ENCODE measurements around the gene PRDM16.

The PRDM16 gene

GRCh38 chr1:3141129-3141528, 72.1 kb downstream of the PRDM16 start:
- no peak for DNase-seq (ENCODE audit: low read depth in 2 of 2)

DNA sequence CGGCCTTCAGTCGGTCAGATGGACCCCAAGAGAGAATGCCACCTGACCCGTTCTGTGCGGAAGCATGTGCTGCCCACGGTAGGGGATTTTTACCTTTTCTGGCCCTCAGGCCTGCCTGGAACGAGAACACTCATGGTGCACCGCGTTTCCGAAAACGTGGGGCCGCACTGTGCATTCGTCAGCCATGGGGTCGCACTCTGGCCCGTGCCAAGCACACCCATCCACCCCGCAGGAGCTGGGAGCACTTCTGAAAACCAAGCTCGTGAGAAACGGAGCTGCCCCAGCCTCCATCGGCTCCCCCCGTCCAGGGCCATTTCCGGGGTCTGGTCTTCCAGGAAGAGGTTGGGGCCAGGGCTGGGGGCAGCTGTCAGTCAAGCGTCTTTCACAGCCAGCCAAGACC, 72.8 kb downstream of the PRDM16 start:
- no peak for DNase-seq (ENCODE audit: low read depth in 2 of 2)

DNA sequence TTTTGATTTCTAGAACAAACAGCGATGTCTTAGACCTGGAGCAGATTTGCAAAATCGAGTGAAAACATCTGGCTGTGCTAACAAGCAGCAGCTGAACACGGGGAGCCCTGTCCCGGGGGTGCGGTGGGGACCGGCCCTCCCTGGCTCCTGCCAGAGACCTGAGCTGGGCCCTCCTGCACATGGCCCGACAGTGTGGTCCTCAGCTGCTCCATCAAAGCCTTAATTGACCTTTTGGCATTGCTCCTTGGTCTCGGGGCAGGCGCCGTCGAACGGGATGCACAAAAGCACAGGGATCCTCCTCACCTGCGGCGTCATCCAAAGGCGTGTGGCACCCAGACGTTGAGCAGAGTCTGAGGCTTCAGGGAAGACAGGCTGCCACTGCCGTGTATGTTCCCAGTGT, 73.2 kb downstream of the PRDM16 start:
- DNase-seq (ENCODE audit: low read depth in 2 of 2): no peak

GRCh38 chr1:3142751-3143150, 73.7 kb downstream of the PRDM16 start:
- no peak for DNase-seq (ENCODE audit: low read depth in 2 of 2)

DNA sequence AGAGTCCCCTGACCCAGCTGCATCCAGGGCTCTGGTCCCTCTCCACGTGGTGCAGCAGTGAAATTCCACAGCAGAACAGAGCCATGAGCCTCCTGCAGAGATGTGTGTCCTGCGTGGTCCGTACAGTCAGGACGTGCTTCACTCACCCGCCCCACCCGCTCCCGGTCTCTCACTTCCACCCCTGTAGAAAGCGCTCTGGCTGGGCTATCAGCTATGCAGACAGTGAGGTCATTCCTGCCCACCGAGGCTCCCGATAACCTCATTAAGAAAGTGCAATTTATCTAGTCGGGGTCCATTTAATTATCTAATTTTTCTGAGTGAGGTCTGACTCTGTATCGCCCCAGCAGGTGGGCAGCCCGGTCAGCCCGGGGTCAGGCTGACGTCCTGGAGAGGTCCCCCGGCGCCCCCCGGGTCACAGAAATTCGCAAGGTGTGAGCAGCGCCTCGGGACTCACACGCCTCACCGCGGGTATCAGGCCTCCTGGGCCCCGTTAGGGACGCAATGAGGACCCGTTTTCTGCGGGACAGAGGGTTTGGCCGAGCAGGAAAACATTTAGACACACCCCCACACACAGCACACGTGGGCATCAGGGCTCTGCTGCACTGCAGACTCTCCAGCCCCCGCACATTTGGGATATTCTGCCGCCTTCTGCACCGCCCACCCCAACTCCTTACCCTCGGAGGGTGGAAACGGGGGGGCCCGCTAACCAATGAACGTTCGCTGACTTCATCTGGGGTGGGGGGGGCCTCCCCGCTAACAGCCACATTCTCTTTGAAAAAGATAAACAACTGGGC, 76.7 kb downstream of the PRDM16 start:
- DNase-seq (ENCODE audit: low read depth in 2 of 2): no peak

- DNase-seq (ENCODE audit: low read depth in 2 of 2): no peak
These were observed 77.5 kb downstream of the PRDM16 start for GRCh38 chr1:3146458-3146857.

GRCh38 chr1:3146907-3147306, 77.9 kb downstream of the PRDM16 start:
- DNase-seq (ENCODE audit: low read depth in 2 of 2): no peak

GRCh38 chr1:3148171-3148570, 79.2 kb downstream of the PRDM16 start:
- DNase-seq (ENCODE audit: low read depth in 2 of 2): no peak

DNA sequence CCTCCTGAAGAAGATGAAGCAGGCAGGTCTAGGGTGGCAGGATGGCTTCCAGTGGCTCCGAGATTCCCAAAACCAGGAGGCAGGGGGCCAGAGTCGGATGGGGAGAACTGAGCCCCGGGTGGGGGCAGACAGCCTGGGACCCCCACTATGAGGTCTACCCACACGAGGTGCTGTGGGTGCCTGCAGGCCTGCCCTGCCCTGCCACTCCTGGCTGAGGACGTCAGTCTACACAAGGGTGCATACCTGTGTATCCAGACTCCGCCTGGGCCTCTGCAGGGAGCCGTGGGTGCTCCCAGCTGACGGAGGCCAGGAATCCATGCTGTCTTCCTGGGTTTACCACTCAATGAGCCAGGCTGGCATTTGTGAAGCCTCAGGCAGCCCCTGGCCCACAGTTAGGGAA, 80.3 kb downstream of the PRDM16 start:
- DNase-seq (ENCODE audit: low read depth in 2 of 2): no peak

GRCh38 chr1:3151456-3151855, 82.5 kb downstream of the PRDM16 start:
- DNase-seq (ENCODE audit: low read depth in 2 of 2): no peak

DNA sequence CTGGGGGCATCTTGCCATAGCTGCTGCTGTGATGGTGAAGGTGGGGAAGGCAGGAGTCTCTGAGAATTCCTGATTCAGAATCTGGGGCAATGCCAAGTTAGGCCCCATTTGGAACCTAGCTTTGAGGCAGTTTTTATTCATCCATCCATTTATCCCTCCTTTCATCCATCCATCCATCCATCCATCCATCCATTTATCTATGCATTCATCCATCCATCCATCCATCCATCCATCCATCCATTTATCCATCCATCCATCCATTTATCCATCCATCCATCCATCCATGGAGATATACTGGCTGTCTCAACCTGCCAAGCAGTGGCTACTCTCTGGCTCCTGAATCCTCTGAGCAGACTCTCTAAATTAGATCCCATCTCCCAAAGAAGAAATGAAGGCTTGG, 83.1 kb downstream of the PRDM16 start:
- DNase-seq (ENCODE audit: low read depth in 2 of 2): no peak

DNA sequence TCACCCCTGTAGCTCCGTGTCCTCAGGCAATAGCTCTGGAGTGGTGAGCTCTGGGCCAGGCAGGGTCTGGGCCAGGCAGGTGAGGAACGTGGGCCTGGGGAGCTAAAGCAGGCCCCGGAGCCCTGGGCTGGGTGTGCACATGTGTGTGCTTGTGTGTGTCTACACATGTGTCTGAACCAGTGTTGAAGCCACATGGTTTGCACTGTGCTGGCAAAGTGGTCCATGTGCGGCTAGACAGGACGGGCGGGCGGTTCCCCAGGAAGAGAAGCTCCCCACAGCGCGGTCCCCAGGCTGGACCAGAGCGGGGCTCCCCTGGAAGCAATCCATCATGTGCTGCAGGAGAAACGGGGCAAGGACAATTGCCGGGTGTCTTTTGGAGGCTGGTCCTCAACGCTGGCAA, 84.2 kb downstream of the PRDM16 start:
- no peak for DNase-seq (ENCODE audit: low read depth in 2 of 2)

DNA sequence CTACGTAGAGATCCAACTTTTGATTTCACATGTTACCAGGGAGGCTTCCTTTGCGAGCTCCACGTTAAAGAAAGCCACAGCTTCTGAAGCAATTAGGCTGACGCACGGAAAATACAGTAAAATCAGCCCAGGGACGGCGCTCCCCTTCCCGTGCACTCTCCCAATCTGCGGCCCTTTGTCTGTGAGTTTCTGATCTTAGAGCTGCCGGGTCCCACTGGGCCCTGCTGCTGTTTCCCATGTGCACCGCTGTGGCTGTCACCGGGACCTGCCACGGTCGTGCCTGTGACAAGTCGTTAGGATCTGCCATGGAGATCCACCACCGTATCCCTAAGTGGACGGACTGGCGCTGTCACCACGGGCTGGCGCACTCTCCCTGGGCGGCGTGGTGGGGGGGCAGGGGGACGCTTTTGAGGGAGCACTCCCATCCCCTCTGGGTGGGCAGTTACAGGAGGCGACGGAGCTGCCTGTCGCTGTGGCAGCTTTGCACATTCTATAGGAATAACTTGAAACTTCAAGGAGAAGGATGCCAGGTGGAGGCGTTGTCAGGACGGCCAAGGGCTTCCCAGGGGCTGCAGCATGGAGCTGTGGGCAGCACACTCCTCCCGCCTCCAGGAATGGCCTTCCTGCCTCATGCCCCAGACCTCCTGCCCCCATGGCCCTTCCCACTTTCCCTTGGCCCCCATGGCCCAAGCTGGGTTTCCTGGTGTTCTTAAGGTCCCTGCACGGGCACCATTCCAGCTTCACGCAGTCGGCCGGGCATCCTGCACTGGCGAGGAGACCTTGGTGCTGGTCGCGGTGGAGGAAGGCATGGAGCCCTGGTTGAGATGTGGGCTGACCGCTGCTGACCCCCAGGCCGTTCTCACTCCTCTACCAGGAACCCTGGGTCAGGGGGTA, 85.1 kb downstream of the PRDM16 start:
- DNase-seq (ENCODE audit: low read depth in 2 of 2): no peak

DNA sequence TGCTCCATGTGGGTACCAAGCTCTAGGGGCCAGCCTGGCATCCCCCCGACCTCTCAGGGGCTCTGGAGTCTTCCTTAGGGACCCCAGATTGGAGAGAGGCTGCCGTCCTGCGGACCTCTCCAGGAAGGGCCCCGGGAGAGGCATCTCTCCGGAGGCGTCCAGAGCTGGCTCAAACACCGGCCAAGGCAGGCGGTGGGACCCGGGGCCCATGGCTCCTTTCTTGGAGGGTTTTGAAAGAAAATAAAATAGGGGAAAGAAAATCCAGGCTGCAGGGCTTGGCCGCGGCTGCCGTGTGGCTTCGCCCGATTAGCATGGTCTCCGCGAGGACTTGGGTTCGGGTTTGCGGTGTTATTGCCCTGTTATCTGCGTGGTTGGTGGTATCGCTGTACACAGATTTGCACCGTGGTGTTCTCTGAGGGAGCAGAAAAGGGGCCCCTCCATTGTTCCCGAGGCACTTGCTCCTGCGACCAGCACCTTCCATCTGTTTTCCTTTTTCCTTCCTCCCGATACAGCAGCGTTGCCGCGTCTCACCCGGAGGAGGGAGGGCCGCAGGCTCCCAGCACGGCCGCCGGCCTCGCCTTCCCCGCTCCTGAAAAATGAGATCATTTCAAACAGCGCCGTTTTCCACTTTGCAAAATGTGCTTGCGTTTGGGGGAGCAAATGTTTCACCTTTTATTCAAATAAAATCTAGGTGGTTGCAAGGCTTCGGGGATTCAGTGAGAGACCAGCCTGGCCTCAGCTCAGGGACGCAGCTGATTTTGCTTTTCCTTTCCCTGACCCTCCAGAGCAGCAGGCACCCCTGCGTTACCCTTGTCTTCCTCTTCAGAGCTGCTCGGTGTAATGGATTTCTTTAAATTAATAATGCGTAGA, 86.3 kb downstream of the PRDM16 start:
- no peak for DNase-seq (ENCODE audit: low read depth in 2 of 2)

DNA sequence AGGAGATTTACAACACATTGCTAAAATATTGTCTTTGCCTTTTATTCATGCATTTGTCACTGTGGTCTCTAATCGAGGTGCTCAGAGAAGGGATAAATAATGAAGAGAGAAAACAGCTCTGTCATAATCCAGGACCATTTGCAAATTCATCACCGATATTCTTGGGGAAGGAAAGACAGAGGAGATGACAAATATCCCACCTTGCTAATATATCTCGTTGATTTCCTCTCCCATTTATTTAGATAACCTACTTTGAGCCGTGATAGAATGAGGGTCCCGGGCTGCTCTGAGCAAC, 86.9 kb downstream of the PRDM16 start:
- no peak for DNase-seq (ENCODE audit: low read depth in 2 of 2)

DNA sequence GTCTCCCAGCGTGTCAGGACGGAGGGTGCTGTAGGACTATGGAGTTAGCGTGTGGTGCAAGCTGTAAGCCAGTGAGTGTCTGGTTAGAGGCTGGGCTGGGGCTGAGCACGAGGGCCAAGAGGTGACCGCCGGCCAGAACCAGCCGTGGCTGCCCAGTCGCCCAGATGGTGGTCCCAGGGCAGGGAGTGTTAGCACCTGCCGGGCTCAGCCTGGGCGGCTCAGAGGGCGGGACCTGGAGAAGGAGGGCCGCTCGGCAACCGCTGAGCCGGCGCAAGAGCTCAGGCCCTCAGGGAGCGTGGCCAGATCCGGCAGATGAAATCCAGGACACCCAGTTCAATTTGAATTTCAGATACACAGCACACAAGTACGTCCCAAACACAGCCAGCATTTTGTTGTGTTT, 87.9 kb downstream of the PRDM16 start:
- no peak for DNase-seq (ENCODE audit: low read depth in 2 of 2)

- no peak for DNase-seq (ENCODE audit: low read depth in 2 of 2)
These were observed 89.3 kb downstream of the PRDM16 start for GRCh38 chr1:3158347-3158746.

DNA sequence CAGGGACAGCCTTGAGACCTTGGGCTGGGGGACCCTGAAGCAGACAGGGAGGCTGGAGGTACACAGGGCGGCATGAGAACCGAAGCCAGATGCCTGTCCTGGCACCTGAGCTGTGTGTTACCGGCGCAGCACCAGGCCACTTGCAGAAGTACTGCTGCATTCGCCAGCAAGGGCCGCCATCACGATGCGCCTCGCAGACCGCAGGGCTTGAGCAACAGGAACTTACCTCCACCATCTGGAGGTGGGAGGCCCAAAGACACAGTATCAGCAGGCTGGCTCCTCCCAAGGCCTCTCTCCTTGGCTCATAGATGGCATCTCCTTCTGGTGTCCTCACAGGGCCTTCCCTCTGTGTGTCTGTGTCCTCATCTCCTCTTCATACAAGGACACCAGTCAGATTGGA, 90.1 kb downstream of the PRDM16 start:
- DNase-seq (ENCODE audit: low read depth in 2 of 2): no peak

DNA sequence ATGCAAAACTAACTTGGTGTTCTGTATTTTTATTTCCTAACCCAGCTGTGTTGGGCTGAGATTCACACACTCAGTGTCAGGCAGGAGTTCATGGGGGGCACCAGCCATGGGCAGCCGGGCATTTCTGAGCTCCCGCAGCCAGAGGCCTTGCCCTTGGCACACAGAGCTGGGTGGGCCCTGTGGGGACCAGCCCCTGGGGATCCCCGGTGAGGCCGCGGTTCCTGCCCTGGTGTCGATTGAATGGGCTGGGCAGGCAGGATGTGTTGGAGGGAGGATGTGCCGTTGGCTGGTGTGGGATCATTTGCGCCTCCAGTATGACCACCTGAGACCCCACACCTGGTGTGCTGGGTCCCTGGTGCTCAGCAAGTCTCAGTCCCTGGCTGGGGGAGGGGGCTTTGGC, 91.0 kb downstream of the PRDM16 start:
- DNase-seq (ENCODE audit: low read depth in 2 of 2): no peak

DNA sequence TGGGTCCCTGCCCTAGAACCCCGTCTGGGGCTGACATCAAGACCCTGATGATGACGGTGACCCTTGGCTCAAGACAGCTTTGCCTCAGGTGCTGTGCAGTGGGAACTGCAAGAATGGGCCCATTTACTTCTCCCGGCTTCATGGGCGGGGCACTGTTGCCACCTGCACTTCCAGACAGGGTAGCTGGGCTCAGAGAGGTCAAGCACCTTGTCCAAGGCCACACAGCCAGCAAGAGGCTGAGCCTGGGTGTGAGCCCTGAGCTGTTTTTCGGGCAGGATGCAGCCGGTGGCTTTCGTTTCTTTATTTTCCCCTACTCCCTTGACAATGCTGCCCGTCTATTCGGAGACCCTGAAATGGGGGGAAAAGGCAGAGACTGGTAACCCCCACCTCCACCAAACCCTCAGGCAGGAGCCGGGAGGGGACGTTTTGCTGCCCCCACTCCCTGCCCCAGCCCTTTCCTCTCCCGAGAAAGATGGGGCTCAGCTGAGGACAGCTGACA, 91.7 kb downstream of the PRDM16 start:
- DNase-seq (ENCODE audit: low read depth in 2 of 2): no peak

DNA sequence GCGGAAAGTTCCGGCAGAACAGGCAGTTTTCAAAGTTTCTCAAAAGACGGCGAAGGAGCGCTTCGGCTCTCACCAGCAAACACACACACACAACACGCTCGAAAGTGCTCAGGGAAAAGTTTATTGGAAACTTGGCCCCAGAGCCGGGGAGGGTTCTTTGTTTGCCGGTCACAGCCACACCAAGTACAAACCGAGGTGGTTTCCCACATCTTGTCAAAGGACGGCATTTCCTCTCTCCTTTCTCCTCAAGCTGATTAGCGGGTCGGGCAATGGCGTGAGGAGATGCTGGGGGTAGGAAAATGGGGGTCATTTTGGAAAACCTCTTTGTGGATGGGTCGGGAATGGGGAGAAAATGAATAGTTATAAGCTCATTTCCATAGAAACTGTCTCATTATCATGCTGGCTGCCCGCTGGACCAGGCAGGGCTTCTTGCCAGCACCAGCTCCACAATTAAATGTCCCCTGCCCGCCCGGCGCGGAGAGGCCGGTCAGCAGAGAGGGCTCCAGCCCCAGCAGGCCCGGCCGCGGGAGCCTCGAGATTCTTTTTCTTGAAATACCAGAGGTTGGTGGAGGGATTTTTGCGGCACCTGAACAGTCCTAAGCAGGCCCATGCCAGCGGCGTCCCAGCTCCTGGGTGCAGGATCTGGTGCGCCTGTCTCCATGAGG, 92.3 kb downstream of the PRDM16 start:
- DNase-seq (ENCODE audit: low read depth in 2 of 2): no peak

Measured in stimulated activated CD8-positive, alpha-beta memory T cell treated with anti-CD3 and anti-CD28 coated beads, Interleukin-7, amount 100 ng/mL, for 4 hours (primary cell).